ENCODE measurements around the gene HOXA5. TPM values are rescaled to one million over a fixed set of nuclear protein-coding genes. Genes with fewer than 3 reads are reported as not detected.

HOXA5 gene
- total and polyA plus RNA-seq, 2 of the 8 experiments (the other 6 are each of a cell fraction or from before 2014, with no cell fraction given): not detected

- Histone ChIP-seq H3K27ac (ENCODE audit: low read depth, low read length) (no peak overlapping the region), H3K79me1 (ENCODE audit: low read depth, low read length) (no peaks in the 10 kb centered on the region), H2BK5ac (ENCODE audit: low read depth, low read length) (no peak overlapping the region), H2BK120ac (replicated peaks; ENCODE audit: low read depth, low read length) (no peak overlapping the region), H2BK15ac (ENCODE audit: low read length) (no peak overlapping the region), H3K27me3 (replicated peaks in 1 of 4; ENCODE audit: control insufficient read depth in 3 of 4, extremely low read depth in 1 of 4, insufficient read depth in 3 of 4, low read length in 3 of 4) (peaks cover 97 to 100% (median 100%) of the 10 kb centered on the region in 4 experiments), H3K18ac (ENCODE audit: extremely low read depth, low read length) (no peak overlapping the region), H3K23me2 (ENCODE audit: low read depth, low read length) (peaks cover 2% of the 10 kb centered on the region; the same call in 1 of the 2 replicates), H2BK12ac (ENCODE audit: low read depth, low read length) (no peak overlapping the region), H3K4ac (replicated peaks; ENCODE audit: insufficient read length, low read depth, low read length) (no peak overlapping the region), H3K4me1 (replicated peaks in 1 of 4; ENCODE audit: control insufficient read depth in 3 of 4, insufficient read depth in 4 of 4, low read length in 3 of 4) (peaks cover 0 to 6% (median 3%) of the 10 kb centered on the region in 4 experiments; a peak in 3 of 7 replicates), H3K79me2 (ENCODE audit: control insufficient read depth in 1 of 2, insufficient read depth in 2 of 2, low read length in 2 of 2) (no peaks in the 10 kb centered on the region), H3K56ac (replicated peaks; ENCODE audit: insufficient read length, low read depth, low read length) (no peak overlapping the region), H3K36me3 (ENCODE audit: control insufficient read depth in 2 of 4, insufficient read depth in 4 of 4, low read length in 3 of 4) (no peaks in the 10 kb centered on the region; a peak in 1 of 8 replicates), H3K9me3 (ENCODE audit: insufficient read depth in 2 of 2, low read depth in 1 of 2, low read length in 1 of 2) (peaks cover 0 to 3% of the 10 kb centered on the region in 2 experiments; a peak in 1 of 4 replicates), H4K5ac (ENCODE audit: insufficient read length, low read depth, low read length) (no peak overlapping the region), H3K4me2 (ENCODE audit: insufficient read depth in 1 of 2, low read depth in 2 of 2, low read length in 2 of 2) (peak overlapping the region in 1 of 2 experiments; percentile 10; a peak in 1 of 4 replicates), H3K23ac (ENCODE audit: insufficient read length) (no peak overlapping the region), H2AK5ac (ENCODE audit: low read depth, low read length) (no peak overlapping the region), H2BK20ac (ENCODE audit: low read length) (no peak overlapping the region), H3K14ac (ENCODE audit: insufficient read length) (no peak overlapping the region), H3K9ac (replicated peaks in 1 of 4; ENCODE audit: extremely low read depth in 1 of 4, low read depth in 3 of 4, low read length in 3 of 4) (no peak overlapping the region), H4K91ac (replicated peaks; ENCODE audit: insufficient read length, low read length) (no peak overlapping the region), H2AFZ (ENCODE audit: low read length) (no peak overlapping the region), H4K20me1 (replicated peaks in 1 of 2; ENCODE audit: control insufficient read depth in 1 of 2, insufficient read depth in 2 of 2, low read length in 2 of 2) (peaks cover 28 to 44% of the 10 kb centered on the region in 2 experiments), H4K8ac (ENCODE audit: extremely low read depth, insufficient read depth, low read length) (no peak overlapping the region), H3K4me3 (ENCODE audit: extremely low read depth in 1 of 4, insufficient read depth in 2 of 4, low read depth in 3 of 4, low read length in 4 of 4) (no peak overlapping the region)
- CTCF ChIA-PET (ENCODE audit: partially characterized antibody): interaction anchor here (0.6 to 12.5 kb wide), 22 partner anchors 9 to 872 kb away, joined by 3 to 123 read pairs (median 5); partner anchors contain the start of genes HOXA1 and HOXA9
- DNase-seq (ENCODE audit: low read depth in 1 of 2, low spot score in 2 of 2) (no peak), FAIRE-seq (no peak)
- POLR2A ChIA-PET (ENCODE audit: partially characterized antibody): no interaction called here
- 36% methylated on average over 12 of the region's 13 CpGs; no CpG with 5 or more reads in 1 of the 2 experiments for WGBS, 2 experiments (ENCODE audit: extremely low coverage in 1 of 2, insufficient coverage in 1 of 2, insufficient read length in 1 of 2, insufficient replicate concordance in 2 of 2, low coverage in 1 of 2, low lambda C conversion rate in 2 of 2, missing lambda C conversion rate in 1 of 2)
- TF ChIP-seq CBX8 (IDR thresholded peaks at IDR 0.05; ENCODE audit: borderline replicate concordance, low read depth, low read length): peak; percentile 79; the same call in 1 of the 2 replicates
- no peak for TF ChIP-seq TBP (IDR thresholded peaks at IDR 0.05; ENCODE audit: low read depth, low read length)
Observed at GRCh38 chr7:27149842-27150567, 6.5 kb upstream of the HOXA5 start.
